HUES48 (cell line): ENCODE measurements around the gene COL12A1.
A peak's percentile ranks its signal among the peaks of the same experiment; 100 is the strongest.

Source experiments
- H3K27ac ChIP-seq: one replicate; pipeline ENCODE4 v1.7.0; 2013; ENCODE audit warnings: low read depth, low read length, inconsistent platforms
- H3K27me3 ChIP-seq: 2 replicates; pipeline ENCODE4 v1.6.1; 2013; ENCODE audit warnings: mild to moderate bottlenecking, low read length; ENCODE audit not compliant: control insufficient read depth, insufficient read depth
- H3K36me3 ChIP-seq: 2 replicates; pipeline ENCODE4 v1.6.1; 2013; ENCODE audit warnings: low read length; ENCODE audit not compliant: control insufficient read depth, insufficient read depth
- H3K4me1 ChIP-seq: 2 replicates; pipeline ENCODE4 v1.6.1; 2013; ENCODE audit warnings: mild to moderate bottlenecking, low read length; ENCODE audit not compliant: control insufficient read depth, insufficient read depth
- H3K4me3 ChIP-seq: 2 replicates; pipeline ENCODE4 v1.5.1; 2013; ENCODE audit warnings: mild to moderate bottlenecking, low read depth, low read length
- H3K9ac ChIP-seq: 2 replicates; pipeline ENCODE4 v1.6.1; 2013; ENCODE audit warnings: mild to moderate bottlenecking, low read depth, low read length, moderate library complexity
- H3K9me3 ChIP-seq: 2 replicates; pipeline ENCODE4 v1.6.1; 2013; ENCODE audit warnings: low read length; ENCODE audit not compliant: control insufficient read depth, insufficient read depth

Gene COL12A1

DNA sequence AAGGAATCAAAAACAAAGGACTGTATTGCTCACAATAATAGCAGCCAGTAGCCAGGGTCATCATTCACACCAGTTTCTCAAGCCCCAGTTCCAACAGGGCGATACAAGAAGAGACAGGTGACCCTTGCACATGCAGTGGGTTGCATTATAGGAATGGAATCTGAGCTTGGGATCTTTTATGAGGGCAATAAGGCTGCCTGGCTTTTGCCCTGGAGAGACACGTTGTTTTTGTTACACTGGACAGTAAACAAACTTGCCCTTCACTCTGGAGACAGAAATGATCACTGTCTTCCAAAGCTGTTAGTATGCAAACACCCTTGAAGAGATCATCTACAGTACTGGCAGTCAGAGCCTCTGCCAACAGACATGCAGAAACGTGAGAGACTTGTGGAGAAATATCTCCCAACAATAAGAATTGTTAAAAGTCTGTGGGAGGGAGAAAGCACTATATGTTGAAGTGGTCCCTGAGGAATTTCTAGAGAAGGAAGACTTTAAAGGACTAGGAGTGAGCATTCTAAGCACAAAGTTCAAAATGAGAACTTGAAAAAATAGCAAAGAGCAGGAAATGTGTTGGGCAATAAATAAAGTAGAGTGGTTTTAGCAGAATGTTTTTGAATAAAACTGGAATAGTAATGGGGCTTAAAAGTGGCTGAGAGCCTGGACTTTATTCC, 6.2 kb upstream of the COL12A1 start:
- Histone ChIP-seq H3K27me3 (peaks cover 25% of the 10 kb centered on the region), H3K4me3 (no peak overlapping the region), H3K4me1 (peaks cover 64% of the 10 kb centered on the region), H3K36me3 (no peaks in the 10 kb centered on the region), H3K9me3 (no peaks in the 10 kb centered on the region), H3K27ac (peak overlapping the region; percentile 83), H3K9ac (no peak overlapping the region)

DNA sequence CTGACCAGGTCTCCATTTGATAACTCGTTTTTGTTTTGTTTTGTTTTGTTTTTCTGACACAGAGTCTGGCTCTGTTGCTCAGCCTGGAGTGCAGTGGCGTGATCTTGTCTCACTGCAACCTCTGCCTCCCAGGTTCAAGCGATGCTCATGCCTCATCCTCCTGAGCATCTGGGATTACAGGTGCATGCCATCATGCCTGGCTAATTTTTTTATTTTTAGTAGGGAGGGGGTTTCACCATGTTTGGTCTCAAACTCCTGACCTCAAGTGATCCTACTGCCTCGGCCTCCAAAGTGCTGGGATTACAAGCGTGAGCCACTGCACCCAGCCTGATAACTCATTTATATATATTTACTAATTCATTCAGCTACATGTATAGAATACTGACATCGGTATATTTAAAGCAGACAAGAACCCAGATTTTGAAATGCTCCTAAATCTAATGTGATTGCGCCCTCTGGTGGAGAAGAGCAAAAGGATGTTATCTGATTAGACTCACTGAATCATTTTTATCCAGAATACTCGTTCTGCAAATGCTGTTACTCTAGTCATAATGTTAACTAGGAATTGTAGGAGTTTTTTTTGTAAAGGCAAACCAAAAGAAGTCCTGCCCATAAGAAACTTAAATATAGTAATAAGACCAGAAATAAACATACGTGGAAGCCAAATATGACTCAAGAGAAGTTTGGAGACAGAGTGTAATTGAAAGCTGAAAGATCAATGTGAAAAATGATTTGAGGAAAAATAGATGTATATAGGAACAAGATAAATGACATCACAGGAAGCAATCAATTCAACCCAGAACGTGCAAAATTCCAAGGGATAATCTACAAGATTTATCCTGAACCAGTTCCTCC, 5.3 kb upstream of the COL12A1 start:
- Histone ChIP-seq H3K4me3 (no peak overlapping the region), H3K27ac (no peak overlapping the region), H3K9ac (no peak overlapping the region), H3K27me3 (peaks cover 34% of the 10 kb centered on the region), H3K36me3 (no peaks in the 10 kb centered on the region), H3K4me1 (peaks cover 68% of the 10 kb centered on the region), H3K9me3 (no peaks in the 10 kb centered on the region)

DNA sequence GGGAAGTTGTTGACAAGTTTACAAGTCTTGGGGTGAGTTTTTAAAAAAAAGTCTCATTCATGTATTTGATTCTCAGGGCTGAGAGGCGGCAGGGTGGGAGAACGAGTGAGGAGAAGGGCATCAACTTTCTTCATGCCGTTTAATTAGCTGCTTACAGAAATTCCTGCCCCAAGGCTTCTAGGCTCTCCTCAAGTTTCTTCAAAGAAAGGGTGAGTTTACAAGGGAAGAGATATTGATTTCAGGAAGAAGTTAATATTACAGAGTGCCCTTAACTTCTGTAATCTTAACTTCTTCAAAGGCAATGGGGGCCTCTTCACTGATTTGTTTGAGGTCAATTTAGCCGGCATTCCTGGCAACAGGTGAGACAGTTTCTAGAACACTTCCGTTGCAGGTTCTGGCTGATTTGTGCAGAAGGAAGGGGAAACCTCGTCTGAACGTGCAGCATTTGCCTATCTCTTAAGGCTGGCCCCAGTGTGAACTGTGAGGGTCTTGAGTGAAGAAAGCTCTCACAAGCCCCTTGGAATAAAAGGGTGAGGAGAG, 3.4 kb upstream of the COL12A1 start:
- H3K9ac ChIP-seq: no peak overlapping the region
- H3K27ac ChIP-seq: no peak overlapping the region
- H3K4me1 ChIP-seq: peaks cover 72% of the 10 kb centered on the region
- no peak overlapping the region for H3K4me3 ChIP-seq
- peaks cover 53% of the 10 kb centered on the region for H3K27me3 ChIP-seq
- H3K9me3 ChIP-seq: no peaks in the 10 kb centered on the region
- H3K36me3 ChIP-seq: no peaks in the 10 kb centered on the region

GRCh38 chr6:75208298-75209183, 2.7 kb upstream of the COL12A1 start:
- Histone ChIP-seq H3K27ac (no peak overlapping the region), H3K36me3 (no peaks in the 10 kb centered on the region), H3K9me3 (no peaks in the 10 kb centered on the region), H3K4me3 (peak overlapping the region; percentile 83), H3K9ac (no peak overlapping the region), H3K4me1 (peaks cover 72% of the 10 kb centered on the region), H3K27me3 (peaks cover 60% of the 10 kb centered on the region)

- Histone ChIP-seq H3K27ac (no peak overlapping the region), H3K4me1 (peaks cover 58% of the 10 kb centered on the region), H3K9ac (no peak overlapping the region), H3K9me3 (no peaks in the 10 kb centered on the region), H3K36me3 (no peaks in the 10 kb centered on the region), H3K4me3 (peak overlapping the region; percentile 83), H3K27me3 (peaks cover 78% of the 10 kb centered on the region)
These were observed 906 bp upstream of the COL12A1 start for GRCh38 chr6:75206576-75207342.

- peaks cover 43% of the 10 kb centered on the region for H3K4me1 ChIP-seq
- H3K9ac ChIP-seq: peak overlapping the region; percentile 41
- H3K27me3 ChIP-seq: peaks cover 90% of the 10 kb centered on the region
- H3K4me3 ChIP-seq: peak overlapping the region; percentile 83
- no peaks in the 10 kb centered on the region for H3K9me3 ChIP-seq
- H3K27ac ChIP-seq: no peak overlapping the region
- H3K36me3 ChIP-seq: no peaks in the 10 kb centered on the region
These were observed 686 bp downstream of the COL12A1 start for GRCh38 chr6:75204959-75205775.

GRCh38 chr6:75204217-75204958, 1.5 kb downstream of the COL12A1 start:
- Histone ChIP-seq H3K36me3 (no peaks in the 10 kb centered on the region), H3K4me1 (peaks cover 37% of the 10 kb centered on the region), H3K27ac (no peak overlapping the region), H3K27me3 (peaks cover 87% of the 10 kb centered on the region), H3K9me3 (no peaks in the 10 kb centered on the region), H3K9ac (peak overlapping the region; percentile 41; the same call in 1 of the 2 replicates), H3K4me3 (peak overlapping the region; percentile 83)

GRCh38 chr6:75203721-75204120, 2.1 kb downstream of the COL12A1 start:
- peaks cover 82% of the 10 kb centered on the region for H3K27me3 ChIP-seq
- H3K4me1 ChIP-seq: peaks cover 36% of the 10 kb centered on the region
- no peaks in the 10 kb centered on the region for H3K9me3 ChIP-seq
- H3K36me3 ChIP-seq: no peaks in the 10 kb centered on the region
- no peak overlapping the region for H3K27ac ChIP-seq
- H3K4me3 ChIP-seq: peak overlapping the region; percentile 83; the same call in 1 of the 2 replicates
- no peak overlapping the region for H3K9ac ChIP-seq

- H3K27ac ChIP-seq: no peak overlapping the region
- H3K4me1 ChIP-seq: peaks cover 26% of the 10 kb centered on the region
- no peaks in the 10 kb centered on the region for H3K9me3 ChIP-seq
- H3K36me3 ChIP-seq: no peaks in the 10 kb centered on the region
- peaks cover 72% of the 10 kb centered on the region for H3K27me3 ChIP-seq
- H3K9ac ChIP-seq: no peak overlapping the region
- peak overlapping the region; percentile 61 for H3K4me3 ChIP-seq
These were observed 3.1 kb downstream of the COL12A1 start for GRCh38 chr6:75202676-75203131.
